ENCODE measurements around the gene KLLN.
A peak's percentile ranks its signal among the peaks of the same experiment; 100 is the strongest.
"Not testable (repeated sequence)": the region's sequence is repeated elsewhere in the genome, so short reads cannot be mapped to it uniquely, and the experiment has no call there.

Gene KLLN

GRCh38 chr10:87852089-87852488 is 11.2 kb downstream of the KLLN start:
- H3K4me1 ChIP-seq = peaks cover 22% of the 10 kb centered on the region

GRCh38 chr10:87850742-87851205 is 12.6 kb downstream of the KLLN start:
- no peak overlapping the region for H3K4me3 ChIP-seq
- H3K4me1 ChIP-seq = peaks cover 22% of the 10 kb centered on the region
- no peak overlapping the region for H3K9ac ChIP-seq
- peak overlapping the region; percentile 32 for H3K4me2 ChIP-seq
- no peak for TF ChIP-seq Cebpa-rat (IDR thresholded peaks at IDR 0.05)
- H3K9me3 ChIP-seq = peaks cover 7% of the 10 kb centered on the region; the same call in 1 of the 2 replicates
- H4K20me1 ChIP-seq = no peaks in the 10 kb centered on the region
- H3K36me3 ChIP-seq = no peaks in the 10 kb centered on the region
- H3K27me3 ChIP-seq = no peaks in the 10 kb centered on the region
- H3K27ac ChIP-seq = no peak overlapping the region

More at GRCh38 chr10:87852089-87852488, 11.2 kb downstream of the KLLN start:
- no peak overlapping the region for H3K4me2 ChIP-seq
- no peak overlapping the region for H3K4me3 ChIP-seq
- H3K9me3 ChIP-seq = peaks cover 10% of the 10 kb centered on the region
- no peak for TF ChIP-seq Cebpa-rat (IDR thresholded peaks at IDR 0.05)
- H3K27ac ChIP-seq = no peak overlapping the region
- no peaks in the 10 kb centered on the region for H3K27me3 ChIP-seq
- H4K20me1 ChIP-seq = no peaks in the 10 kb centered on the region
- H3K9ac ChIP-seq = no peak overlapping the region
- no peaks in the 10 kb centered on the region for H3K36me3 ChIP-seq

GRCh38 chr10:87849001-87849400 is 14.3 kb downstream of the KLLN start:
- no peaks in the 10 kb centered on the region for H3K36me3 ChIP-seq
- H3K27ac ChIP-seq = no peak overlapping the region
- H3K4me1 ChIP-seq = peaks cover 15% of the 10 kb centered on the region
- no peaks in the 10 kb centered on the region for H3K27me3 ChIP-seq
- no peak for TF ChIP-seq Cebpa-rat (IDR thresholded peaks at IDR 0.05)
- H3K9me3 ChIP-seq = no peaks in the 10 kb centered on the region
- H3K4me2 ChIP-seq = no peak overlapping the region
- no peak overlapping the region for H3K9ac ChIP-seq
- no peaks in the 10 kb centered on the region for H4K20me1 ChIP-seq
- no peak overlapping the region for H3K4me3 ChIP-seq

GRCh38 chr10:87847550-87847949 is 15.8 kb downstream of the KLLN start:
- Histone ChIP-seq H3K4me1 (peaks cover 20% of the 10 kb centered on the region), H3K9ac (no peak overlapping the region), H3K9me3 (no peaks in the 10 kb centered on the region), H3K36me3 (no peaks in the 10 kb centered on the region), H3K4me3 (no peak overlapping the region), H3K27ac (no peak overlapping the region), H3K4me2 (no peak overlapping the region), H3K27me3 (no peaks in the 10 kb centered on the region), H4K20me1 (no peaks in the 10 kb centered on the region)
- TF ChIP-seq Cebpa-rat (IDR thresholded peaks at IDR 0.05) = no peak

GRCh38 chr10:87846711-87847110 is 16.6 kb downstream of the KLLN start:
- H3K4me1 ChIP-seq = peaks cover 20% of the 10 kb centered on the region
- H3K36me3 ChIP-seq, H3K4me3 ChIP-seq, H3K27ac ChIP-seq, H3K4me2 ChIP-seq, H3K27me3 ChIP-seq, H3K9ac ChIP-seq, H4K20me1 ChIP-seq, H3K9me3 ChIP-seq: not testable (repeated sequence)

GRCh38 chr10:87846023-87846422 is 17.3 kb downstream of the KLLN start:
- no peak for TF ChIP-seq Cebpa-rat (IDR thresholded peaks at IDR 0.05)
- Histone ChIP-seq H3K36me3 (no peaks in the 10 kb centered on the region), H3K4me2 (no peak overlapping the region), H3K4me3 (no peak overlapping the region), H3K4me1 (peaks cover 16% of the 10 kb centered on the region), H4K20me1 (no peaks in the 10 kb centered on the region), H3K27ac (no peak overlapping the region), H3K9me3 (no peaks in the 10 kb centered on the region), H3K27me3 (no peaks in the 10 kb centered on the region), H3K9ac (no peak overlapping the region)

GRCh38 chr10:87845624-87845998 is 17.7 kb downstream of the KLLN start:
- no peaks in the 10 kb centered on the region for H3K9me3 ChIP-seq
- H3K27ac ChIP-seq = no peak overlapping the region
- H3K36me3 ChIP-seq = no peaks in the 10 kb centered on the region
- H3K4me2 ChIP-seq = no peak overlapping the region
- no peak overlapping the region for H3K4me3 ChIP-seq
- H4K20me1 ChIP-seq = no peaks in the 10 kb centered on the region
- H3K9ac ChIP-seq = no peak overlapping the region
- TF ChIP-seq Cebpa-rat (IDR thresholded peaks at IDR 0.05) = no peak
- no peaks in the 10 kb centered on the region for H3K27me3 ChIP-seq
- peaks cover 12% of the 10 kb centered on the region for H3K4me1 ChIP-seq

- Histone ChIP-seq H3K9ac (no peak overlapping the region), H3K4me3 (no peak overlapping the region), H3K9me3 (no peaks in the 10 kb centered on the region), H3K27me3 (no peaks in the 10 kb centered on the region), H4K20me1 (no peaks in the 10 kb centered on the region), H3K27ac (no peak overlapping the region), H3K4me2 (no peak overlapping the region), H3K36me3 (no peaks in the 10 kb centered on the region), H3K4me1 (peaks cover 6% of the 10 kb centered on the region)
- TF ChIP-seq Cebpa-rat (IDR thresholded peaks at IDR 0.05) = no peak
These were observed 18.3 kb downstream of the KLLN start for GRCh38 chr10:87844837-87845623.

- Histone ChIP-seq H3K4me3 (no peak overlapping the region), H3K9me3 (no peaks in the 10 kb centered on the region), H3K4me1 (peaks cover 5% of the 10 kb centered on the region; the same call in 1 of the 2 replicates), H4K20me1 (no peaks in the 10 kb centered on the region), H3K27me3 (no peaks in the 10 kb centered on the region), H3K27ac (peak overlapping the region; percentile 35; the same call in 1 of the 2 replicates), H3K9ac (no peak overlapping the region), H3K4me2 (no peak overlapping the region), H3K36me3 (no peaks in the 10 kb centered on the region)
- TF ChIP-seq Cebpa-rat (IDR thresholded peaks at IDR 0.05) = no peak
These were observed 19.6 kb downstream of the KLLN start for GRCh38 chr10:87843714-87844113.

- no peak overlapping the region for H3K4me2 ChIP-seq
- no peaks in the 10 kb centered on the region for H4K20me1 ChIP-seq
- no peak for TF ChIP-seq Cebpa-rat (IDR thresholded peaks at IDR 0.05)
- peak overlapping the region; percentile 35; the same call in 1 of the 2 replicates for H3K27ac ChIP-seq
- H3K36me3 ChIP-seq = no peaks in the 10 kb centered on the region
- no peak overlapping the region for H3K4me3 ChIP-seq
- peaks cover 5% of the 10 kb centered on the region; the same call in 1 of the 2 replicates for H3K4me1 ChIP-seq
- no peaks in the 10 kb centered on the region for H3K27me3 ChIP-seq
- H3K9me3 ChIP-seq = no peaks in the 10 kb centered on the region
- H3K9ac ChIP-seq = no peak overlapping the region
These were observed 20.4 kb downstream of the KLLN start for GRCh38 chr10:87842776-87843497.
